ENCODE measurements around the gene REC8. TPM values are rescaled to one million over a fixed set of nuclear protein-coding genes. Genes with fewer than 3 reads are reported as not detected.
A peak's percentile ranks its signal among the peaks of the same experiment; 100 is the strongest.

The REC8 gene
- total and polyA plus RNA-seq, 2 of the 13 experiments (the other 11 are each of a cell fraction or from before 2014, with no cell fraction given) = 3.4 to 14.7 TPM

DNA sequence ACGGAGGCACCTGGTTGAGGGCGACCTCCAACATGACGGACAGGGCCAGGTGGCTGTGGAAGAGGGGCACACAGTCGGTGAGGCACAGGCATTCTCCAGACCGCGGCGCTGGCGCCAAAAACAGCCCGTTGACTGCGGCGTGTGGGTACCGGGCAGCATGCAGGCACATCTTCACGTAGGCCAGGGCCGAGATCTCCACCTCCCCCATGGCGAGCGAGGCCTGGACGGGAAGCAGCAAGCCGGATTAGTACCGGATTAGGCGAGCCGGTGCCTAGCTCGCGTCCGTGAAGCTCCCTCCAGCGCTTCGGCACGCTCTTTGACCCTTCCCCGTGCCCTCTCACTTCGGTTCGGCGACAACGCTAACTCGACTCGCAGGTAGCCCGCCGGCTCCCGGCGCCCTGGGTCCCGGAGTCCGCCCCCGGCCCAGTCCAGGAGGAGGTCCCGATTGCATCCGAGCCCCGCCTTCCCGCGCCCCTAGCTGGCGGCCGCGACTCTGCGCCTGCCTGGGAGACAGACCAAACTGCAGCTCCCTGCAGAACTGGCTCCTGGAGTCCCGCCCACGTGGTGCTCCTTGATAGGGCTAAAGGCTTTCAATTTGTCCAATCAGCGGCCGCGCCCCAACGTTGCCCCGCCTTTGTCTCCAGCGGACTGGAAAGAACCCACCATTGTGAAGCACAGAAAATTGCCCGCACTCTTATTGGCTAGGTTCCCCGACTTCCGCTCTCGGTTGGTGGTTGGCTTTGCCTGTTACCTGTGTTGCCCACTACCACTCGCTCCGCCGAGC is 30.6 kb upstream of the REC8 start, which contains the start of gene EMC9 (continued):
- TF ChIP-seq, protein P1, sequence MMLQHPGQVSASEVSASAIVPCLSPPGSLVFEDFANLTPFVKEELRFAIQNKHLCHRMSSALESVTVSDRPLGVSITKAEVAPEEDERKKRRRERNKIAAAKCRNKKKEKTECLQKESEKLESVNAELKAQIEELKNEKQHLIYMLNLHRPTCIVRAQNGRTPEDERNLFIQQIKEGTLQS (CRISPR knock-in tag; IDR thresholded peaks at IDR 0.05) = peak; percentile 27; the same call in 1 of the 2 replicates
- TF ChIP-seq TCF7 (IDR thresholded peaks at IDR 0.05; ENCODE audit: low read depth) (no peak; the same call in 1 of the 2 replicates), ZNF772 (CRISPR knock-in tag; IDR thresholded peaks at IDR 0.05) (peak; percentile 97), FOXM1 (CRISPR knock-in tag; IDR thresholded peaks at IDR 0.05) (no peak; the same call in 1 of the 2 replicates), KDM3A (CRISPR knock-in tag; IDR thresholded peaks at IDR 0.05; ENCODE audit: low read depth) (peak; percentile 91), CCAR2 (optimal IDR thresholded peaks at IDR 0.05; ENCODE audit: low read depth, low read length) (peak; percentile 27), ESRRA (CRISPR knock-in tag; IDR thresholded peaks at IDR 0.05; ENCODE audit: low read depth) (peak; percentile 75; the same call in 1 of the 2 replicates), ZFP82 (CRISPR knock-in tag; IDR thresholded peaks at IDR 0.05; ENCODE audit: borderline replicate concordance) (no peak), HMGA1 (CRISPR knock-in tag; conservative IDR thresholded peaks at IDR 0.05) (no peak), PPARG (CRISPR knock-in tag; conservative IDR thresholded peaks at IDR 0.05) (peak; percentile 43; the same call in 1 of the 2 replicates), NR3C1 (CRISPR knock-in tag; IDR thresholded peaks at IDR 0.05) (no peak), ZNF484 (CRISPR knock-in tag; IDR thresholded peaks at IDR 0.05; ENCODE audit: borderline replicate concordance, low read depth) (no peak; the same call in 1 of the 2 replicates), ATF7-NPFF (CRISPR knock-in tag; IDR thresholded peaks at IDR 0.05; ENCODE audit: low read depth) (peak; percentile 96), AGO1 (IDR thresholded peaks at IDR 0.05; ENCODE audit: low read depth, low read length, poor library complexity, severe bottlenecking) (peak; percentile 96), ZSCAN30 (CRISPR knock-in tag; IDR thresholded peaks at IDR 0.05) (no peak), ZFYVE20 (CRISPR knock-in tag; IDR thresholded peaks at IDR 0.05; ENCODE audit: borderline replicate concordance, low read depth) (0 out of 2 replicates have a peak, but pooled peaks have one; percentile 31), ZNF816 (CRISPR knock-in tag; IDR thresholded peaks at IDR 0.05; ENCODE audit: borderline replicate concordance) (no peak), DNMT3B (CRISPR knock-in tag; conservative IDR thresholded peaks at IDR 0.05) (peak; percentile 77; the same call in 1 of the 2 replicates), MYNN (CRISPR knock-in tag; IDR thresholded peaks at IDR 0.05; ENCODE audit: low read depth) (peak; percentile 69; the same call in 1 of the 2 replicates), NFRKB (IDR thresholded peaks at IDR 0.05) (no peak), ARNT (IDR thresholded peaks at IDR 0.05) (no peak)
- TF ChIP-seq, protein P2, sequence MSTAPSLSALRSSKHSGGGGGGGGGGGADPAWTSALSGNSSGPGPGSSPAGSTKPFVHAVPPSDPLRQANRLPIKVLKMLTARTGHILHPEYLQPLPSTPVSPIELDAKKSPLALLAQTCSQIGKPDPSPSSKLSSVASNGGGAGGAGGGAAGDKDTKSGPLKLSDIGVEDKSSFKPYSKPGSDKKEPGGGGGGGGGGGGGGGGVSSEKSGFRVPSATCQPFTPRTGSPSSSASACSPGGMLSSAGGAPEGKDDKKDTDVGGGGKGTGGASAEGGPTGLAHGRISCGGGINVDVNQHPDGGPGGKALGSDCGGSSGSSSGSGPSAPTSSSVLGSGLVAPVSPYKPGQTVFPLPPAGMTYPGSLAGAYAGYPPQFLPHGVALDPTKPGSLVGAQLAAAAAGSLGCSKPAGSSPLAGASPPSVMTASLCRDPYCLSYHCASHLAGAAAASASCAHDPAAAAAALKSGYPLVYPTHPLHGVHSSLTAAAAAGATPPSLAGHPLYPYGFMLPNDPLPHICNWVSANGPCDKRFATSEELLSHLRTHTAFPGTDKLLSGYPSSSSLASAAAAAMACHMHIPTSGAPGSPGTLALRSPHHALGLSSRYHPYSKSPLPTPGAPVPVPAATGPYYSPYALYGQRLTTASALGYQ (CRISPR knock-in tag; IDR thresholded peaks at IDR 0.05) = peak; percentile 72; the same call in 1 of the 2 replicates

Data from HepG2 (cell line).